Loucy (cell line): ENCODE results near the gene SH2B2.

Source experiments
- H2AFZ ChIP-seq: fragments of 200-600 bp; sonication (generic); 2 replicates; pipeline ENCODE4 v1.6.0; 2016; ENCODE audit warnings: antibody characterized with exemption, mild to moderate bottlenecking, low read length, moderate library complexity
- H3F3A ChIP-seq: fragments of 200-600 bp; 2 replicates; pipeline ENCODE4 v1.6.0; 2016; ENCODE audit warnings: antibody characterized with exemption, low read depth, mild to moderate bottlenecking
- H3K27me3 ChIP-seq: fragments of 200-600 bp; sonication (generic); 2 replicates; pipeline ENCODE4 v1.6.1; 2014; ENCODE audit warnings: low read length, mild to moderate bottlenecking; ENCODE audit not compliant: insufficient read depth, poor library complexity, severe bottlenecking
- H3K36me3 ChIP-seq: fragments of 200-600 bp; sonication (generic); 2 replicates; pipeline ENCODE4 v1.6.1; 2016; ENCODE audit warnings: low read length; ENCODE audit not compliant: insufficient read depth
- H3K4me1 ChIP-seq: fragments of 200-600 bp; sonication (generic); 2 replicates; pipeline ENCODE4 v1.5.1; 2014; ENCODE audit warnings: low read length, mild to moderate bottlenecking; ENCODE audit not compliant: insufficient read depth, poor library complexity, severe bottlenecking
- H3K4me2 ChIP-seq: fragments of 200-600 bp; sonication (generic); 2 replicates; pipeline ENCODE4 v1.6.0; 2014; ENCODE audit warnings: antibody characterized with exemption, low read length, low read depth, mild to moderate bottlenecking; ENCODE audit not compliant: poor library complexity, severe bottlenecking
- H3K4me3 ChIP-seq: fragments of 200-600 bp; sonication (generic); 2 replicates; pipeline ENCODE4 v1.5.1; 2014; ENCODE audit warnings: low read length, mild to moderate bottlenecking, mixed read lengths; ENCODE audit not compliant: poor library complexity, severe bottlenecking
- H3K79me2 ChIP-seq: fragments of 200-600 bp; sonication (generic); 2 replicates; pipeline ENCODE4 v1.6.1; 2014; ENCODE audit warnings: low read length; ENCODE audit not compliant: insufficient read depth
- H3K9ac ChIP-seq: fragments of 200-600 bp; sonication (generic); 2 replicates; pipeline ENCODE4 v1.6.0; 2014; ENCODE audit warnings: mild to moderate bottlenecking, low read depth, low read length, moderate library complexity; ENCODE audit not compliant: poor library complexity, severe bottlenecking
- H3K9me2 ChIP-seq: fragments of 200-600 bp; sonication (generic); replicated peaks from 2 replicates; pipeline ENCODE4 v1.6.1; 2016; ENCODE audit warnings: low read depth, low read length, mixed read lengths
- H3K9me3 ChIP-seq: fragments of 200-600 bp; sonication (generic); 2 replicates; pipeline ENCODE4 v1.6.1; 2014; ENCODE audit warnings: mild to moderate bottlenecking, antibody characterized with exemption, low read length, low read depth; ENCODE audit not compliant: insufficient read depth
- H4K20me1 ChIP-seq: fragments of 200-600 bp; sonication (generic); 2 replicates; pipeline ENCODE4 v1.6.0; 2014; ENCODE audit warnings: antibody characterized with exemption, low read length, mild to moderate bottlenecking; ENCODE audit not compliant: insufficient read depth, poor library complexity, severe bottlenecking
- CTCF ChIP-seq: fragments of 200-600 bp; sonication (generic); conservative IDR thresholded peaks from 2 replicates; pipeline ENCODE4 v1.5.1; 2014; ENCODE audit warnings: mild to moderate bottlenecking, antibody characterized with exemption, low read length
- EZH2phosphoT487 ChIP-seq: fragments of 200-600 bp; IDR thresholded peaks from 2 replicates; pipeline ENCODE4 v1.6.1; 2018; ENCODE audit warnings: antibody characterized with exemption, mild to moderate bottlenecking, moderate library complexity, borderline replicate concordance

The SH2B2 gene

GRCh38 chr7:102273749-102274712, 12.6 kb upstream of the SH2B2 start:
- no peaks in the 10 kb centered on the region for H3F3A ChIP-seq
- no peak overlapping the region for H3K4me3 ChIP-seq
- TF ChIP-seq CTCF (no peak), EZH2phosphoT487 (no peak)
- H3K9me2 ChIP-seq = no peaks in the 10 kb centered on the region
- no peaks in the 10 kb centered on the region for H3K27me3 ChIP-seq
- no peaks in the 10 kb centered on the region for H3K9me3 ChIP-seq
- no peaks in the 10 kb centered on the region for H3K4me1 ChIP-seq
- no peaks in the 10 kb centered on the region for H4K20me1 ChIP-seq
- no peaks in the 10 kb centered on the region for H3K79me2 ChIP-seq
- H3K9ac ChIP-seq = no peak overlapping the region
- no peak overlapping the region for H3K4me2 ChIP-seq
- no peak overlapping the region for H2AFZ ChIP-seq
- H3K36me3 ChIP-seq = no peaks in the 10 kb centered on the region

GRCh38 chr7:102275123-102275703, 11.5 kb upstream of the SH2B2 start:
- Histone ChIP-seq H3K4me2 (no peak overlapping the region), H3K9ac (no peak overlapping the region), H3F3A (no peaks in the 10 kb centered on the region), H3K27me3 (no peaks in the 10 kb centered on the region), H3K36me3 (no peaks in the 10 kb centered on the region), H3K79me2 (no peaks in the 10 kb centered on the region), H3K9me3 (no peaks in the 10 kb centered on the region), H3K9me2 (no peaks in the 10 kb centered on the region), H3K4me3 (no peak overlapping the region), H4K20me1 (no peaks in the 10 kb centered on the region), H2AFZ (no peak overlapping the region), H3K4me1 (no peaks in the 10 kb centered on the region)
- no peak for TF ChIP-seq CTCF
- no peak for TF ChIP-seq EZH2phosphoT487

- Histone ChIP-seq H3K36me3 (no peaks in the 10 kb centered on the region), H2AFZ (no peak overlapping the region), H3K4me2 (no peak overlapping the region), H3F3A (no peaks in the 10 kb centered on the region), H3K4me3 (no peak overlapping the region), H3K9ac (no peak overlapping the region), H3K79me2 (no peaks in the 10 kb centered on the region), H3K9me2 (no peaks in the 10 kb centered on the region), H3K4me1 (no peaks in the 10 kb centered on the region), H3K27me3 (no peaks in the 10 kb centered on the region), H3K9me3 (no peaks in the 10 kb centered on the region), H4K20me1 (no peaks in the 10 kb centered on the region)
- TF ChIP-seq CTCF (no peak), EZH2phosphoT487 (no peak)
Observed at GRCh38 chr7:102277901-102278300, 8.8 kb upstream of the SH2B2 start.
